HCT116 (cell line): ENCODE results near the gene SRP54.

Source experiments
- EZH2 ChIP-seq: fragments of 200-600 bp; sonication (generic); IDR thresholded peaks from 2 replicates; pipeline ENCODE4 v1.6.1; 2017; ENCODE audit warnings: antibody characterized with exemption, mixed run types
- POLR2A ChIP-seq: IDR thresholded peaks from 2 replicates; pipeline ENCODE4 v1.7.0; 2011; ENCODE audit warnings: borderline replicate concordance; ENCODE audit not compliant: insufficient read depth, insufficient read length; ENCODE audit errors: extremely low read depth
- POLR2AphosphoS5 ChIP-seq: IDR thresholded peaks from 2 replicates; pipeline ENCODE4 v1.6.1; 2011; ENCODE audit warnings: mild to moderate bottlenecking, low read depth, low read length, moderate library complexity
- RAD21 ChIP-seq: IDR thresholded peaks from 2 replicates; pipeline ENCODE4 v1.6.1; 2012; ENCODE audit warnings: low read depth, mild to moderate bottlenecking
- SIN3A ChIP-seq: IDR thresholded peaks from 2 replicates; pipeline ENCODE4 v1.6.1; 2012; ENCODE audit warnings: low read depth
- SP1 ChIP-seq: IDR thresholded peaks from 2 replicates; pipeline ENCODE4 v1.6.1; 2012; ENCODE audit warnings: low read depth
- ZNF274 ChIP-seq: fragments of 200-500 bp; sonication (Bioruptor generic); IDR thresholded peaks from 2 replicates; pipeline ENCODE4 v1.6.1; 2014; ENCODE audit warnings: mild to moderate bottlenecking, low read depth, low read length, inconsistent platforms
- TF ChIP-seq, protein P1 (sequence below), 3 experiments: fragments of 200-600 bp in 1 of 3; sonication (generic) in 1 of 3; IDR thresholded peaks in 2 of 3; conservative IDR thresholded peaks in 1 of 3; 2 replicates each; pipeline ENCODE4 v1.5.1; 2012 to 2017; ENCODE audit warnings: low read depth in 2 of 3, low read length in 2 of 3, antibody characterized with exemption in 1 of 3, borderline replicate concordance in 1 of 3, control low read depth in 1 of 3, mild to moderate bottlenecking in 1 of 3, mixed read lengths in 1 of 3, mixed run types in 1 of 3, moderate library complexity in 1 of 3; ENCODE audit not compliant: insufficient read depth in 1 of 3
- TF ChIP-seq, protein P2 (sequence below): IDR thresholded peaks from 2 replicates; pipeline ENCODE4 v1.6.1; 2012

- TF ChIP-seq, protein P1, sequence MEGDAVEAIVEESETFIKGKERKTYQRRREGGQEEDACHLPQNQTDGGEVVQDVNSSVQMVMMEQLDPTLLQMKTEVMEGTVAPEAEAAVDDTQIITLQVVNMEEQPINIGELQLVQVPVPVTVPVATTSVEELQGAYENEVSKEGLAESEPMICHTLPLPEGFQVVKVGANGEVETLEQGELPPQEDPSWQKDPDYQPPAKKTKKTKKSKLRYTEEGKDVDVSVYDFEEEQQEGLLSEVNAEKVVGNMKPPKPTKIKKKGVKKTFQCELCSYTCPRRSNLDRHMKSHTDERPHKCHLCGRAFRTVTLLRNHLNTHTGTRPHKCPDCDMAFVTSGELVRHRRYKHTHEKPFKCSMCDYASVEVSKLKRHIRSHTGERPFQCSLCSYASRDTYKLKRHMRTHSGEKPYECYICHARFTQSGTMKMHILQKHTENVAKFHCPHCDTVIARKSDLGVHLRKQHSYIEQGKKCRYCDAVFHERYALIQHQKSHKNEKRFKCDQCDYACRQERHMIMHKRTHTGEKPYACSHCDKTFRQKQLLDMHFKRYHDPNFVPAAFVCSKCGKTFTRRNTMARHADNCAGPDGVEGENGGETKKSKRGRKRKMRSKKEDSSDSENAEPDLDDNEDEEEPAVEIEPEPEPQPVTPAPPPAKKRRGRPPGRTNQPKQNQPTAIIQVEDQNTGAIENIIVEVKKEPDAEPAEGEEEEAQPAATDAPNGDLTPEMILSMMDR (IDR thresholded peaks at IDR 0.05 in 2 of 3, conservative IDR thresholded peaks at IDR 0.05 in 1 of 3; ENCODE audit: borderline replicate concordance in 1 of 3, insufficient read depth in 1 of 3, low read depth in 2 of 3, low read length in 2 of 3): no peak
- TF ChIP-seq SP1 (no peak), POLR2AphosphoS5 (no peak), SIN3A (no peak), POLR2A (no peak), RAD21 (no peak), EZH2 (no peak), ZNF274 (no peak)
- TF ChIP-seq, protein P2, sequence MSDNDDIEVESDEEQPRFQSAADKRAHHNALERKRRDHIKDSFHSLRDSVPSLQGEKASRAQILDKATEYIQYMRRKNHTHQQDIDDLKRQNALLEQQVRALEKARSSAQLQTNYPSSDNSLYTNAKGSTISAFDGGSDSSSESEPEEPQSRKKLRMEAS: no peak
Observed at GRCh38 chr14:34971801-34972200, 11.0 kb upstream of the SRP54 start.
